HEK293T (cell line): ENCODE results near the gene NID2.
A peak's percentile ranks its signal among the peaks of the same experiment; 100 is the strongest.

Experiments used
- CTCF ChIA-PET: fragments of 350-600 bp; formaldehyde crosslinking; extraction: SDS; loops from one replicate; lab custom pipeline; 2021; ENCODE audit warnings: antibody characterized with exemption, inconsistent platforms; lab: Yijun Ruan, JAX
- POLR2A ChIA-PET: fragments of 350-600 bp; formaldehyde crosslinking; extraction: SDS; loops from one replicate; lab custom pipeline; 2020; ENCODE audit warnings: antibody characterized with exemption, inconsistent platforms; lab: Yijun Ruan, JAX
- DNase-seq: peaks from one replicate; pipeline ENCODE4 v3.0.0; 2012; ENCODE audit warnings: mixed read lengths; ENCODE audit errors: extremely low spot score
- ARNT ChIP-seq: fragments of 450-650 bp; IDR thresholded peaks from 2 replicates; pipeline ENCODE4 v1.6.1; 2017; ENCODE audit warnings: mild to moderate bottlenecking
- BHLHE40 ChIP-seq: fragments of 450-650 bp; IDR thresholded peaks from 2 replicates; pipeline ENCODE4 v1.6.1; 2016; ENCODE audit warnings: mild to moderate bottlenecking, moderate library complexity, borderline replicate concordance
- CTBP1 ChIP-seq: fragments of 450-650 bp; IDR thresholded peaks from 2 replicates; pipeline ENCODE4 v1.6.1; 2016; ENCODE audit warnings: borderline replicate concordance
- ELF4 ChIP-seq: fragments of 450-650 bp; IDR thresholded peaks from 2 replicates; pipeline ENCODE4 v1.6.1; 2017; ENCODE audit warnings: antibody characterized with exemption
- FOXA1 ChIP-seq: fragments of 450-650 bp; IDR thresholded peaks from 2 replicates; pipeline ENCODE4 v1.6.1; 2016; ENCODE audit warnings: mild to moderate bottlenecking
- FOXK2 ChIP-seq: fragments of 450-650 bp; IDR thresholded peaks from 2 replicates; pipeline ENCODE4 v1.6.1; 2016; ENCODE audit warnings: mild to moderate bottlenecking
- FOXM1 ChIP-seq: fragments of 450-650 bp; IDR thresholded peaks from 2 replicates; pipeline ENCODE4 v1.6.1; 2017; ENCODE audit warnings: mild to moderate bottlenecking, borderline replicate concordance
- HDGF ChIP-seq: fragments of 450-650 bp; IDR thresholded peaks from 2 replicates; pipeline ENCODE4 v1.6.1; 2017; ENCODE audit warnings: antibody characterized with exemption, borderline replicate concordance
- L3MBTL2 ChIP-seq: fragments of 450-650 bp; conservative IDR thresholded peaks from 2 replicates; pipeline ENCODE4 v1.6.1; 2016; ENCODE audit warnings: mild to moderate bottlenecking
- LEF1 ChIP-seq: fragments of 450-650 bp; IDR thresholded peaks from 2 replicates; pipeline ENCODE4 v1.6.1; 2017; ENCODE audit warnings: mild to moderate bottlenecking, borderline replicate concordance
- NFRKB ChIP-seq: fragments of 450-650 bp; IDR thresholded peaks from 2 replicates; pipeline ENCODE4 v1.6.1; 2016; ENCODE audit warnings: mild to moderate bottlenecking, moderate library complexity
- PKNOX1 ChIP-seq: fragments of 450-650 bp; IDR thresholded peaks from 2 replicates; pipeline ENCODE4 v1.6.1; 2016
- SP1 ChIP-seq: fragments of 450-650 bp; IDR thresholded peaks from 2 replicates; pipeline ENCODE4 v1.6.1; 2017
- SUZ12 ChIP-seq: fragments of 450-650 bp; IDR thresholded peaks from 2 replicates; pipeline ENCODE4 v1.6.1; 2016; ENCODE audit warnings: mild to moderate bottlenecking
- TARDBP ChIP-seq: fragments of 450-650 bp; IDR thresholded peaks from 2 replicates; pipeline ENCODE4 v1.6.1; 2016
- ZNF384 ChIP-seq: fragments of 450-650 bp; IDR thresholded peaks from 2 replicates; pipeline ENCODE4 v1.6.1; 2016

NID2 gene

GRCh38 chr14:52044791-52045522 lies 23.9 kb downstream of the NID2 start:
- ChIA-PET POLR2A (interaction anchor here (2.0 kb wide), 1 partner anchor 24 kb away, joined by 11 read pairs; the partner anchor contains the start of gene NID2), CTCF (interaction anchor here (1.8 to 2.0 kb wide), 2 partner anchors 24 to 50 kb away, joined by 5 read pairs; partner anchors contain the start of gene NID2)
- TF ChIP-seq FOXA1 (no peak), PKNOX1 (no peak), SUZ12 (no peak), SP1 (no peak), ZNF384 (no peak), NFRKB (no peak), ELF4 (no peak), CTBP1 (no peak), FOXM1 (no peak), ARNT (no peak), HDGF (no peak), TARDBP (no peak), BHLHE40 (no peak), L3MBTL2 (no peak), FOXK2 (no peak)
- no peak for DNase-seq

- POLR2A ChIA-PET: interaction anchor here (2.0 kb wide), 1 partner anchor 25 kb away, joined by 11 read pairs; the partner anchor contains the start of gene NID2
- DNase-seq: peak; percentile 78
- CTCF ChIA-PET: interaction anchor here (0.6 to 1.7 kb wide), 7 partner anchors 11 to 508 kb away, joined by 3 to 12 read pairs (median 4); no protein-coding TSS in a partner anchor
- no peak for TF ChIP-seq ELF4
- no peak for TF ChIP-seq CTBP1
- no peak for TF ChIP-seq FOXM1
- no peak for TF ChIP-seq LEF1
- TF ChIP-seq BHLHE40: no peak
- TF ChIP-seq NFRKB: no peak
- TF ChIP-seq FOXA1: no peak
- no peak for TF ChIP-seq PKNOX1
- TF ChIP-seq HDGF: no peak
- no peak for TF ChIP-seq FOXK2
- TF ChIP-seq ARNT: no peak
Observed at GRCh38 chr14:52043690-52044089, 25.2 kb downstream of the NID2 start.

GRCh38 chr14:52042371-52043289 lies 26.2 kb downstream of the NID2 start:
- POLR2A ChIA-PET: no interaction called here
- CTCF ChIA-PET: interaction anchor here (1.7 kb wide), 1 partner anchor 28 kb away, joined by 12 read pairs; no protein-coding TSS in a partner anchor

GRCh38 chr14:52040598-52040997 lies 28.3 kb downstream of the NID2 start:
- CTCF ChIA-PET: no interaction called here

More at GRCh38 chr14:52042371-52043289, 26.2 kb downstream of the NID2 start:
- DNase-seq: no peak
- TF ChIP-seq ELF4 (no peak), FOXK2 (no peak), CTBP1 (no peak), TARDBP (no peak), SUZ12 (no peak), HDGF (no peak), LEF1 (no peak), NFRKB (no peak), ZNF384 (no peak), FOXA1 (no peak), BHLHE40 (no peak), L3MBTL2 (no peak), FOXM1 (no peak), SP1 (no peak), PKNOX1 (no peak), ARNT (no peak)

More at GRCh38 chr14:52040598-52040997, 28.3 kb downstream of the NID2 start:
- POLR2A ChIA-PET: no interaction called here
- no peak for DNase-seq
- TF ChIP-seq SUZ12 (no peak), ELF4 (no peak), SP1 (no peak), CTBP1 (no peak), PKNOX1 (no peak), TARDBP (no peak), FOXA1 (no peak), ZNF384 (no peak), FOXK2 (no peak), ARNT (no peak)
